ENCODE measurements around the gene CRYAB. TPM values are rescaled to one million over a fixed set of nuclear protein-coding genes. Genes with fewer than 3 reads are reported as not detected.

Gene CRYAB
- total and polyA plus RNA-seq, 2 of the 4 experiments (the other 2 are of a cell fraction) = 6.5 to 19.5 TPM

DNA sequence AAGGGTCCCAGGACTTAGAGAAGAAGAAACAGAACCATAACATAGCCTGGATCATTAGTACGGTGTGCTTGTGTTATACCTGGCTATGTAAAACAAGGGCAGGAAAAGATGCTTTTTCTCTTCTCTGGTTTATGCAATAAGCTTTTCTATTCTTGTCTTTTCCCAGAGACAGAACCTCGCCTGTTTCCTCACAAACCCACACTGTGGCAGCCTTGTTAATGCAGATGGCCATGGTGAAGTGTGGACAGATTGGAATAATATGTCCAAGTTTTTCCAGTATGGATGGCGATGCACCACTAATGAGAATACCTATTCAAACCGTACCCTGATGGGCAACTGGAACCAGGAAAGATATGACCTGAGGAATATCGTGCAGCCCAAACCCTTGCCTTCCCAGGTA is 29.4 kb downstream of the CRYAB start:
- no peak overlapping the region for H4K8ac ChIP-seq (ENCODE audit: low read depth in 2 of 2, low read length in 2 of 2)
- no peak overlapping the region for H3K4me2 ChIP-seq (ENCODE audit: low read depth, low read length)
- no peaks in the 10 kb centered on the region for H3K36me3 ChIP-seq (ENCODE audit: control insufficient read depth, insufficient read depth, low read length)
- peaks cover 0 to 11% of the 10 kb centered on the region in 2 experiments; a peak in 3 of 4 replicates for H3K79me1 ChIP-seq (ENCODE audit: low read depth in 1 of 2, low read length in 2 of 2)
- H3K27ac ChIP-seq (ENCODE audit: insufficient read depth, low read length) = no peak overlapping the region
- no peak overlapping the region for H2AK5ac ChIP-seq (ENCODE audit: low read depth, low read length)
- peaks cover 3% of the 10 kb centered on the region; the same call in 1 of the 2 replicates for H3K9me1 ChIP-seq (ENCODE audit: insufficient read depth, low read length)
- H4K91ac ChIP-seq (ENCODE audit: insufficient read depth, low read depth, low read length) = no peak overlapping the region
- no peak overlapping the region for H2AK9ac ChIP-seq (replicated peaks; ENCODE audit: low read depth, low read length, poor library complexity)
- BruUV-seq (replicated peaks) = no TSS peak
- WGBS, 2 experiments (ENCODE audit: extremely low coverage in 2 of 2, insufficient read length in 1 of 2) = 80% methylated on average over 1 of the region's 5 CpGs; no CpG with 5 or more reads in 1 of the 2 experiments
- no peak overlapping the region for H3K4me3 ChIP-seq (ENCODE audit: insufficient read depth, low read depth, low read length)
- ChIA-PET POLR2A (ENCODE audit: unreplicated experiment) (no interaction called here), CTCF (no interaction called here)
- dilution Hi-C loops (cut with HindIII; ENCODE audit: low sequenced_read_pairs, unreplicated experiment) (no loop called here), intact Hi-C loops (cut with micrococcal nuclease) (no loop called here), in situ Hi-C loops (cut with MboI; ENCODE audit: low sequenced_read_pairs) (loop anchor here (5.0 kb wide), 1 partner anchor 40 kb away; no protein-coding TSS in a partner anchor)
- ATAC-seq (ENCODE audit: low read depth) = no peak
- peaks cover 3% of the 10 kb centered on the region; the same call in 1 of the 2 replicates for H3K4me1 ChIP-seq (ENCODE audit: control insufficient read depth, insufficient read depth, low read length)
- H2BK5ac ChIP-seq (ENCODE audit: low read depth, low read length, poor library complexity, severe bottlenecking) = no peak overlapping the region
- H3K4ac ChIP-seq (ENCODE audit: low read depth, low read length) = no peak overlapping the region
- TF ChIP-seq BHLHE40 (IDR thresholded peaks at IDR 0.05; ENCODE audit: low read depth, low read length) (no peak), CEBPB (IDR thresholded peaks at IDR 0.05; ENCODE audit: low read depth, low read length) (no peak), MXI1 (IDR thresholded peaks at IDR 0.05; ENCODE audit: borderline replicate concordance, low read depth, low read length) (no peak), MAZ (IDR thresholded peaks at IDR 0.05; ENCODE audit: borderline replicate concordance, low read depth, low read length) (no peak), POLR2A (IDR thresholded peaks at IDR 0.05; ENCODE audit: low read depth, low read length) (no peak), RCOR1 (IDR thresholded peaks at IDR 0.05; ENCODE audit: insufficient replicate concordance, low read length) (no peak), RFX5 (IDR thresholded peaks at IDR 0.05; ENCODE audit: low read depth, low read length) (no peak), CHD1 (IDR thresholded peaks at IDR 0.05; ENCODE audit: low read depth, low read length) (no peak), SMC3 (IDR thresholded peaks at IDR 0.05; ENCODE audit: low read depth, low read length) (no peak)
- TF ChIP-seq, protein P1, sequence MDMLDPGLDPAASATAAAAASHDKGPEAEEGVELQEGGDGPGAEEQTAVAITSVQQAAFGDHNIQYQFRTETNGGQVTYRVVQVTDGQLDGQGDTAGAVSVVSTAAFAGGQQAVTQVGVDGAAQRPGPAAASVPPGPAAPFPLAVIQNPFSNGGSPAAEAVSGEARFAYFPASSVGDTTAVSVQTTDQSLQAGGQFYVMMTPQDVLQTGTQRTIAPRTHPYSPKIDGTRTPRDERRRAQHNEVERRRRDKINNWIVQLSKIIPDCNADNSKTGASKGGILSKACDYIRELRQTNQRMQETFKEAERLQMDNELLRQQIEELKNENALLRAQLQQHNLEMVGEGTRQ (IDR thresholded peaks at IDR 0.05; ENCODE audit: low read depth, low read length) = no peak
- TF ChIP-seq, protein P2, sequence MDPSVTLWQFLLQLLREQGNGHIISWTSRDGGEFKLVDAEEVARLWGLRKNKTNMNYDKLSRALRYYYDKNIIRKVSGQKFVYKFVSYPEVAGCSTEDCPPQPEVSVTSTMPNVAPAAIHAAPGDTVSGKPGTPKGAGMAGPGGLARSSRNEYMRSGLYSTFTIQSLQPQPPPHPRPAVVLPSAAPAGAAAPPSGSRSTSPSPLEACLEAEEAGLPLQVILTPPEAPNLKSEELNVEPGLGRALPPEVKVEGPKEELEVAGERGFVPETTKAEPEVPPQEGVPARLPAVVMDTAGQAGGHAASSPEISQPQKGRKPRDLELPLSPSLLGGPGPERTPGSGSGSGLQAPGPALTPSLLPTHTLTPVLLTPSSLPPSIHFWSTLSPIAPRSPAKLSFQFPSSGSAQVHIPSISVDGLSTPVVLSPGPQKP (IDR thresholded peaks at IDR 0.05; ENCODE audit: borderline replicate concordance, low read depth, low read length) = no peak
- TF ChIP-seq, protein P3, sequence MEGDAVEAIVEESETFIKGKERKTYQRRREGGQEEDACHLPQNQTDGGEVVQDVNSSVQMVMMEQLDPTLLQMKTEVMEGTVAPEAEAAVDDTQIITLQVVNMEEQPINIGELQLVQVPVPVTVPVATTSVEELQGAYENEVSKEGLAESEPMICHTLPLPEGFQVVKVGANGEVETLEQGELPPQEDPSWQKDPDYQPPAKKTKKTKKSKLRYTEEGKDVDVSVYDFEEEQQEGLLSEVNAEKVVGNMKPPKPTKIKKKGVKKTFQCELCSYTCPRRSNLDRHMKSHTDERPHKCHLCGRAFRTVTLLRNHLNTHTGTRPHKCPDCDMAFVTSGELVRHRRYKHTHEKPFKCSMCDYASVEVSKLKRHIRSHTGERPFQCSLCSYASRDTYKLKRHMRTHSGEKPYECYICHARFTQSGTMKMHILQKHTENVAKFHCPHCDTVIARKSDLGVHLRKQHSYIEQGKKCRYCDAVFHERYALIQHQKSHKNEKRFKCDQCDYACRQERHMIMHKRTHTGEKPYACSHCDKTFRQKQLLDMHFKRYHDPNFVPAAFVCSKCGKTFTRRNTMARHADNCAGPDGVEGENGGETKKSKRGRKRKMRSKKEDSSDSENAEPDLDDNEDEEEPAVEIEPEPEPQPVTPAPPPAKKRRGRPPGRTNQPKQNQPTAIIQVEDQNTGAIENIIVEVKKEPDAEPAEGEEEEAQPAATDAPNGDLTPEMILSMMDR (conservative IDR thresholded peaks at IDR 0.05; ENCODE audit: low read depth, low read length) = no peak
- no peak overlapping the region for H3K9ac ChIP-seq (ENCODE audit: low read depth, low read length)
- H2BK15ac ChIP-seq (ENCODE audit: low read depth, low read length) = no peak overlapping the region
- no peak overlapping the region for H3K18ac ChIP-seq (ENCODE audit: low read depth, low read length)
- no peaks in the 10 kb centered on the region for H4K20me1 ChIP-seq (ENCODE audit: insufficient read depth, low read length)
- H3K56ac ChIP-seq (ENCODE audit: extremely low read depth, insufficient read depth, low read length) = no peak overlapping the region
- no peak for DNase-seq
- H2BK120ac ChIP-seq (ENCODE audit: low read depth, low read length) = no peak overlapping the region
- H2BK20ac ChIP-seq (ENCODE audit: low read depth, low read length) = no peak overlapping the region
- no peak overlapping the region for H2AFZ ChIP-seq (replicated peaks; ENCODE audit: low read length, poor library complexity)
- H3K27me3 ChIP-seq (ENCODE audit: control insufficient read depth, insufficient read depth, low read length) = no peaks in the 10 kb centered on the region
- no peak overlapping the region for H3K23ac ChIP-seq (ENCODE audit: low read depth, low read length)
- H3K14ac ChIP-seq (replicated peaks; ENCODE audit: low read depth, low read length) = no peak overlapping the region
- no peaks in the 10 kb centered on the region for H3K9me3 ChIP-seq (ENCODE audit: control insufficient read depth, insufficient read depth, low read length)
- no peak overlapping the region for H4K5ac ChIP-seq (ENCODE audit: low read depth, low read length)
